Measurements from ENCODE around the gene CALHM6.

DNA sequence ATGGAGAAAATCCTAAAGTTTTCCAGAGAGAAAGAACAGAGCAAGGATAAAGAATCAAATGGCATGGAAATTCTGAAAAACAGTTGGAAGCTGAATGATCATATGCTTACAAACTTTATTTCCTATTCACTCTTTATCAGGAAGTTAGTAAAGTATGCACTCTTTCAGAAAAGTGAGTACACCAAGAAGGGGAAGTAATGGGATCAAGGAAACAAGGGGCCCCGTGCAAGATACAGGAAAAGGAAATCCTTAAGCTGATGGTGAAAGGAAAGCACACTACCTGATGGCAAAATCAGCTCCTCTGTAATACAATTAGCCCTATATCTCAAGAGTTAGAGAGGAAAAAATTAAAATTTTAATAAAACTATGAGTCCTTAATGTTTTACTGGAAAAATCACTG lies 14.0 kb downstream of the CALHM6 start:
- TF ChIP-seq SUZ12 (IDR thresholded peaks at IDR 0.05; ENCODE audit: extremely low read depth, insufficient read depth, insufficient read length) (no peak), YY1 (IDR thresholded peaks at IDR 0.05; ENCODE audit: insufficient read depth, insufficient read length) (no peak), ZNF274 (IDR thresholded peaks at IDR 0.05; ENCODE audit: low read depth, low read length) (no peak)
